ENCODE data around the gene MBOAT1. TPM values are rescaled to one million over a fixed set of nuclear protein-coding genes. Genes with fewer than 3 reads are reported as not detected.
"Not testable (repeated sequence)": the region's sequence is repeated elsewhere in the genome, so short reads cannot be mapped to it uniquely, and the experiment has no call there.

MBOAT1 gene
- polyA plus RNA-seq, 1 of the 3 experiments (the other 2 are of a cell fraction) = 3.0 TPM

GRCh38 chr6:20148433-20148832 is 63.8 kb downstream of the MBOAT1 start (continued):
- TF ChIP-seq EP300 (IDR thresholded peaks at IDR 0.05; ENCODE audit: borderline replicate concordance in 1 of 2, low read depth in 1 of 2, low read length in 1 of 2) = no peak

GRCh38 chr6:20147469-20147868 is 64.8 kb downstream of the MBOAT1 start:
- Histone ChIP-seq H3K27me3 (ENCODE audit: insufficient read depth) (no peaks in the 10 kb centered on the region), H3F3A (replicated peaks; ENCODE audit: insufficient read depth) (no peaks in the 10 kb centered on the region), H3K79me2 (ENCODE audit: insufficient read depth) (no peaks in the 10 kb centered on the region), H3K4me1 (ENCODE audit: control insufficient read depth in 1 of 2, insufficient read depth in 2 of 2, low read depth in 1 of 2, low read length in 1 of 2) (no peaks in the 10 kb centered on the region), H3K9ac (no peak overlapping the region), H3K27ac (ENCODE audit: low read depth in 2 of 2, low read length in 1 of 2) (no peak overlapping the region), H3K9me3 (no peaks in the 10 kb centered on the region), H2AFZ (ENCODE audit: low read depth) (no peak overlapping the region), H3K4me3 (ENCODE audit: low read depth in 2 of 2, low read length in 1 of 2) (no peak overlapping the region), H3K36me3 (replicated peaks in 1 of 2; ENCODE audit: control insufficient read depth in 1 of 2, insufficient read depth in 2 of 2, low read length in 1 of 2) (no peaks in the 10 kb centered on the region), H3K4me2 (no peak overlapping the region), H3K9me2 (no peaks in the 10 kb centered on the region), H4K20me1 (ENCODE audit: insufficient read depth) (no peaks in the 10 kb centered on the region)
- 97% methylated on average over 4 of the region's 4 CpGs for WGBS (ENCODE audit: low lambda C conversion rate)
- ChIA-PET POLR2A (no interaction called here), CTCF (interaction anchor here (2.0 kb wide), 1 partner anchor 21 kb away, joined by 7 read pairs; no protein-coding TSS in a partner anchor)
- TF ChIP-seq RFX5 (IDR thresholded peaks at IDR 0.05; ENCODE audit: low read length) (no peak), MEF2A (IDR thresholded peaks at IDR 0.05; ENCODE audit: borderline replicate concordance, low read depth) (no peak), NRF1 (IDR thresholded peaks at IDR 0.05; ENCODE audit: low read depth, low read length) (no peak), RCOR1 (IDR thresholded peaks at IDR 0.05; ENCODE audit: low read length) (no peak), USF1 (IDR thresholded peaks at IDR 0.05; ENCODE audit: borderline replicate concordance, low read depth) (no peak)
- DNase-seq = no peak

GRCh38 chr6:20146831-20147230 is 65.4 kb downstream of the MBOAT1 start:
- H3K9me2 ChIP-seq; H2AFZ ChIP-seq (ENCODE audit: low read depth); H3K36me3 ChIP-seq (replicated peaks in 1 of 2; ENCODE audit: control insufficient read depth in 1 of 2, insufficient read depth in 2 of 2, low read length in 1 of 2); H3K4me3 ChIP-seq (ENCODE audit: low read depth in 2 of 2, low read length in 1 of 2); DNase-seq; H3K27me3 ChIP-seq (ENCODE audit: insufficient read depth); H3K4me2 ChIP-seq; H3K9ac ChIP-seq; H4K20me1 ChIP-seq (ENCODE audit: insufficient read depth); H3K79me2 ChIP-seq (ENCODE audit: insufficient read depth); H3F3A ChIP-seq (replicated peaks; ENCODE audit: insufficient read depth); POLR2A ChIA-PET; H3K27ac ChIP-seq (ENCODE audit: low read depth in 2 of 2, low read length in 1 of 2); H3K9me3 ChIP-seq; H3K4me1 ChIP-seq (ENCODE audit: control insufficient read depth in 1 of 2, insufficient read depth in 2 of 2, low read depth in 1 of 2, low read length in 1 of 2): not testable (repeated sequence)
- 78% methylated on average over 6 of the region's 6 CpGs for WGBS (ENCODE audit: low lambda C conversion rate)
- CTCF ChIA-PET = interaction anchor here (2.0 kb wide), 1 partner anchor 20 kb away, joined by 7 read pairs; no protein-coding TSS in a partner anchor

- DNase-seq = no peak
- no peaks in the 10 kb centered on the region for H3K9me3 ChIP-seq
- ChIA-PET POLR2A (no interaction called here), CTCF (no interaction called here)
- no peak overlapping the region for H3K4me2 ChIP-seq
- no peaks in the 10 kb centered on the region for H3K4me1 ChIP-seq (ENCODE audit: control insufficient read depth in 1 of 2, insufficient read depth in 2 of 2, low read depth in 1 of 2, low read length in 1 of 2)
- no peaks in the 10 kb centered on the region for H3K36me3 ChIP-seq (replicated peaks in 1 of 2; ENCODE audit: control insufficient read depth in 1 of 2, insufficient read depth in 2 of 2, low read length in 1 of 2)
- H3K27ac ChIP-seq (ENCODE audit: low read depth in 2 of 2, low read length in 1 of 2) = no peak overlapping the region
- no peaks in the 10 kb centered on the region for H3K79me2 ChIP-seq (ENCODE audit: insufficient read depth)
- no peaks in the 10 kb centered on the region for H3K27me3 ChIP-seq (ENCODE audit: insufficient read depth)
- WGBS (ENCODE audit: low lambda C conversion rate) = 77% methylated on average over 2 of the region's 2 CpGs
- H3F3A ChIP-seq (replicated peaks; ENCODE audit: insufficient read depth) = no peaks in the 10 kb centered on the region
- no peaks in the 10 kb centered on the region for H3K9me2 ChIP-seq
- H3K4me3 ChIP-seq (ENCODE audit: low read depth in 2 of 2, low read length in 1 of 2) = no peak overlapping the region
- no peak overlapping the region for H3K9ac ChIP-seq
- no peaks in the 10 kb centered on the region for H4K20me1 ChIP-seq (ENCODE audit: insufficient read depth)
- no peak overlapping the region for H2AFZ ChIP-seq (ENCODE audit: low read depth)
- TF ChIP-seq MEF2A (IDR thresholded peaks at IDR 0.05; ENCODE audit: borderline replicate concordance, low read depth) (no peak), CHD2 (IDR thresholded peaks at IDR 0.05; ENCODE audit: low read length, partially characterized antibody) (no peak), NFIC (IDR thresholded peaks at IDR 0.05; ENCODE audit: borderline replicate concordance) (no peak), RFX5 (IDR thresholded peaks at IDR 0.05; ENCODE audit: low read length) (no peak), USF2 (IDR thresholded peaks at IDR 0.05; ENCODE audit: borderline replicate concordance, low read depth, low read length) (no peak), REST (IDR thresholded peaks at IDR 0.05; ENCODE audit: low read depth, low read length) (no peak), EP300 (IDR thresholded peaks at IDR 0.05; ENCODE audit: borderline replicate concordance in 1 of 2, low read depth in 1 of 2, low read length in 1 of 2) (no peak), YY1 (IDR thresholded peaks at IDR 0.05; ENCODE audit: low read depth) (no peak), USF1 (IDR thresholded peaks at IDR 0.05; ENCODE audit: borderline replicate concordance, low read depth) (no peak)
Measured at GRCh38 chr6:20146291-20146690, 66.0 kb downstream of the MBOAT1 start.

Measured in SK-N-SH (cell line).